BJ (cell line): ENCODE results near the gene FOSL2. TPM values are rescaled to one million over a fixed set of nuclear protein-coding genes. Genes with fewer than 3 reads are reported as not detected.
A peak's percentile ranks its signal among the peaks of the same experiment; 100 is the strongest.

Experiments
- CTCF ChIA-PET: fragments of 350-600 bp; formaldehyde crosslinking; extraction: SDS; loops from one replicate; lab custom pipeline; 2021; ENCODE audit warnings: antibody characterized with exemption, inconsistent platforms; lab: Yijun Ruan, JAX
- POLR2A ChIA-PET: fragments of 300-600 bp; sonication (Branson Sonifier 250); formaldehyde crosslinking; extraction: SDS; loops from one replicate; lab custom pipeline; 2021; ENCODE audit warnings: antibody characterized with exemption; lab: Charles Lee
- DNase-seq: peaks from one replicate; pipeline ENCODE4 v3.0.0-alpha.2; 2011; ENCODE audit warnings: low read depth
- H3K27me3 ChIP-seq: 2 replicates; pipeline ENCODE4 v1.6.0; 2011; ENCODE audit warnings: low read length; ENCODE audit not compliant: control insufficient read depth, insufficient read depth
- H3K36me3 ChIP-seq: 2 replicates; pipeline ENCODE4 v1.5.1; 2011; ENCODE audit warnings: low read length; ENCODE audit not compliant: control insufficient read depth, insufficient read depth
- H3K4me3 ChIP-seq: 2 replicates; pipeline ENCODE4 v1.5.1; 2011; ENCODE audit warnings: low read depth, mild to moderate bottlenecking, control low read depth, low read length
- CTCF ChIP-seq: IDR thresholded peaks from 2 replicates; pipeline ENCODE4 v1.5.1; 2011; ENCODE audit warnings: low read depth, mild to moderate bottlenecking, control low read depth, inconsistent platforms, low read length, moderate library complexity; ENCODE audit not compliant: insufficient read depth
- polyA plus RNA-seq: library from polyadenylated mRNA; depleted of rRNA; stranded (reverse); fragments of >200 nt; gene quantifications from 2 replicates; pipeline ENCODE4 v1.2.3, GENCODE V29; 2011

FOSL2 gene
- polyA plus RNA-seq, 1 experiment, result 52.5 TPM

- Histone ChIP-seq H3K36me3 (no peaks in the 10 kb centered on the region), H3K27me3 (no peaks in the 10 kb centered on the region), H3K4me3 (no peak overlapping the region)
- TF ChIP-seq CTCF, result no peak
- DNase-seq, result no peak
- POLR2A ChIA-PET, result no interaction called here
- CTCF ChIA-PET, result no interaction called here
These were observed 49.7 kb downstream of the FOSL2 start for GRCh38 chr2:28442328-28442727.

GRCh38 chr2:28444956-28445355 is 52.3 kb downstream of the FOSL2 start:
- Histone ChIP-seq H3K27me3 (no peaks in the 10 kb centered on the region), H3K36me3 (no peaks in the 10 kb centered on the region), H3K4me3 (no peak overlapping the region)
- DNase-seq, result no peak
- CTCF ChIA-PET, result interaction anchor here (1.1 kb wide), 2 partner anchors 10 to 55 kb away, joined by 3 to 6 read pairs; no protein-coding TSS in a partner anchor
- POLR2A ChIA-PET, result no interaction called here
- no peak for TF ChIP-seq CTCF

- Histone ChIP-seq H3K36me3 (no peaks in the 10 kb centered on the region), H3K4me3 (no peak overlapping the region), H3K27me3 (no peaks in the 10 kb centered on the region)
- peak; percentile 85 for DNase-seq
- ChIA-PET POLR2A (no interaction called here), CTCF (interaction anchor here (0.6 to 1.6 kb wide), 6 partner anchors 10 to 728 kb away, joined by 3 to 6 read pairs (median 4); no protein-coding TSS in a partner anchor)
- no peak for TF ChIP-seq CTCF
These were observed 53.0 kb downstream of the FOSL2 start for GRCh38 chr2:28445448-28446258.

GRCh38 chr2:28446531-28446930 is 53.9 kb downstream of the FOSL2 start:
- POLR2A ChIA-PET, result interaction anchor here (0.6 kb wide), 1 partner anchor 11 kb away, joined by 4 read pairs; no protein-coding TSS in a partner anchor
- no peak for TF ChIP-seq CTCF
- CTCF ChIA-PET, result interaction anchor here (0.7 to 1.6 kb wide), 6 partner anchors 14 to 729 kb away, joined by 3 to 6 read pairs (median 3); no protein-coding TSS in a partner anchor
- Histone ChIP-seq H3K36me3 (no peaks in the 10 kb centered on the region), H3K4me3 (no peak overlapping the region), H3K27me3 (no peaks in the 10 kb centered on the region)
- no peak for DNase-seq

GRCh38 chr2:28447086-28447485 is 54.4 kb downstream of the FOSL2 start:
- POLR2A ChIA-PET, result no interaction called here
- Histone ChIP-seq H3K36me3 (no peaks in the 10 kb centered on the region), H3K27me3 (no peaks in the 10 kb centered on the region), H3K4me3 (no peak overlapping the region)
- CTCF ChIA-PET, result interaction anchor here (0.7 to 1.6 kb wide), 4 partner anchors 51 to 723 kb away, joined by 3 to 6 read pairs (median 4); no protein-coding TSS in a partner anchor
- DNase-seq, result no peak
- no peak for TF ChIP-seq CTCF
